Neuronal stem cell (in vitro differentiated cells): ENCODE measurements around the gene GPT2.
A peak's percentile ranks its signal among the peaks of the same experiment; 100 is the strongest.

Experiments
- DNase-seq: peaks from one replicate; pipeline ENCODE4 v3.0.0-alpha.2; 2013; ENCODE audit warnings: low spot score
- H2AFZ ChIP-seq: one replicate; pipeline ENCODE4 v1.6.1; 2013; ENCODE audit warnings: mild to moderate bottlenecking, low read length, inconsistent platforms
- H2AK5ac ChIP-seq: 2 replicates; pipeline ENCODE4 v1.6.1; 2013; ENCODE audit warnings: low read depth, mild to moderate bottlenecking, inconsistent platforms, low read length, moderate library complexity, mixed read lengths
- H2BK120ac ChIP-seq: 2 replicates; pipeline ENCODE4 v1.6.1; 2013; ENCODE audit warnings: low read depth, mild to moderate bottlenecking, inconsistent platforms, low read length, moderate library complexity, mixed read lengths
- H2BK12ac ChIP-seq: one replicate; pipeline ENCODE4 v1.6.1; 2013; ENCODE audit warnings: low read length, inconsistent platforms
- H2BK15ac ChIP-seq: 2 replicates; pipeline ENCODE4 v1.6.1; 2013; ENCODE audit warnings: mild to moderate bottlenecking, low read length, inconsistent platforms, mixed read lengths
- H2BK5ac ChIP-seq: one replicate; pipeline ENCODE4 v1.6.1; 2013; ENCODE audit warnings: inconsistent platforms, mild to moderate bottlenecking, low read length, moderate library complexity
- H3K14ac ChIP-seq: one replicate; pipeline ENCODE4 v1.6.1; 2013; ENCODE audit warnings: low read length, inconsistent platforms
- H3K18ac ChIP-seq: 2 replicates; pipeline ENCODE4 v1.6.1; 2013; ENCODE audit warnings: low read length, inconsistent platforms
- H3K23ac ChIP-seq: 2 replicates; pipeline ENCODE4 v1.6.1; 2013; ENCODE audit warnings: low read depth, mild to moderate bottlenecking, mixed read lengths, low read length, inconsistent platforms; ENCODE audit not compliant: poor library complexity
- H3K27ac ChIP-seq: replicated peaks from 3 replicates; pipeline ENCODE4 v1.5.1; 2013; ENCODE audit warnings: low read length, inconsistent platforms
- H3K27me3 ChIP-seq, 3 experiments: 2 replicates each; pipeline ENCODE4 v1.6.1; 2013; ENCODE audit warnings: low read length in 3 of 3, mild to moderate bottlenecking in 2 of 3, inconsistent platforms in 1 of 3, low read depth in 1 of 3, mixed read lengths in 1 of 3, moderate library complexity in 1 of 3; ENCODE audit not compliant: control insufficient read depth in 3 of 3, insufficient read depth in 3 of 3
- H3K36me3 ChIP-seq, 2 donors: replicated peaks in 1 of 2; 2 replicates each; pipeline ENCODE4 v1.6.1; 2013; ENCODE audit warnings: low read length in 2 of 2; ENCODE audit not compliant: control insufficient read depth in 2 of 2, insufficient read depth in 2 of 2
- H3K4ac ChIP-seq: 2 replicates; pipeline ENCODE4 v1.6.1; 2013; ENCODE audit warnings: inconsistent platforms, mild to moderate bottlenecking, low read length, moderate library complexity
- H3K4me1 ChIP-seq, 2 donors: 1 replicate in 1 of 2; 2 replicates in 1 of 2; pipeline ENCODE4 v1.6.1; 2013; ENCODE audit warnings: low read length in 2 of 2, low read depth in 1 of 2; ENCODE audit not compliant: control insufficient read depth in 2 of 2, insufficient read depth in 1 of 2
- H3K4me2 ChIP-seq: one replicate; pipeline ENCODE4 v1.6.1; 2013; ENCODE audit warnings: mild to moderate bottlenecking, low read length, inconsistent platforms; ENCODE audit not compliant: insufficient read depth, poor library complexity, severe bottlenecking
- H3K4me3 ChIP-seq, 2 donors: 2 replicates each; pipeline ENCODE4 v1.5.1; 2013; ENCODE audit warnings: low read length in 2 of 2, mild to moderate bottlenecking in 2 of 2, inconsistent platforms in 1 of 2, moderate library complexity in 1 of 2
- H3K79me1 ChIP-seq: one replicate; pipeline ENCODE4 v1.6.1; 2013; ENCODE audit warnings: low read depth, mild to moderate bottlenecking, inconsistent platforms, low read length, moderate library complexity
- H3K9ac ChIP-seq: one replicate; pipeline ENCODE4 v1.6.1; 2013; ENCODE audit warnings: mild to moderate bottlenecking, low read depth, low read length, inconsistent platforms; ENCODE audit not compliant: poor library complexity
- H3K9me3 ChIP-seq, 2 donors: replicated peaks in 1 of 2; 2 replicates each; pipeline versions ENCODE3 to v1.6.1; 2013; ENCODE audit warnings: low read length in 2 of 2, mild to moderate bottlenecking in 2 of 2, inconsistent platforms in 1 of 2, low read depth in 1 of 2, mixed read lengths in 1 of 2, moderate library complexity in 1 of 2; ENCODE audit not compliant: control insufficient read depth in 2 of 2, insufficient read depth in 1 of 2
- H4K8ac ChIP-seq: one replicate; pipeline ENCODE4 v1.6.1; 2013; ENCODE audit warnings: low read depth, mild to moderate bottlenecking, inconsistent platforms, low read length, moderate library complexity
- H4K91ac ChIP-seq: one replicate; pipeline ENCODE4 v1.6.1; 2013; ENCODE audit warnings: low read length, low read depth, mild to moderate bottlenecking, inconsistent platforms; ENCODE audit not compliant: poor library complexity
- WGBS, 2 donors: extraction: QIAGEN DNeasy Blood & Tissue Kit; methylation state at CpG; one replicate each; pipeline ENCODE4 v1.1.7; 2013; ENCODE audit warnings: missing lambda C conversion rate in 2 of 2, mixed read lengths in 1 of 2; ENCODE audit not compliant: insufficient read length in 2 of 2, insufficient replicate concordance in 1 of 2; ENCODE audit errors: extremely low coverage in 2 of 2; 5-methylcytosine and 5-hydroxymethylcytosine counted together

The GPT2 gene

GRCh38 chr16:46920402-46921068 lies 36.4 kb downstream of the GPT2 start:
- no peak overlapping the region for H3K27ac ChIP-seq
- peaks cover 0 to under 1% (median 0%) of the 10 kb centered on the region in 3 experiments for H3K27me3 ChIP-seq
- no peak overlapping the region for H3K9ac ChIP-seq
- peaks cover 0 to 18% of the 10 kb centered on the region in 2 donors for H3K4me1 ChIP-seq
- H2BK15ac ChIP-seq = no peak overlapping the region
- no peak overlapping the region for H3K23ac ChIP-seq
- no peak for DNase-seq
- H2BK120ac ChIP-seq = no peak overlapping the region
- H3K4ac ChIP-seq = no peak overlapping the region
- H3K18ac ChIP-seq = no peak overlapping the region
- H3K4me2 ChIP-seq = no peak overlapping the region
- H2BK12ac ChIP-seq = no peak overlapping the region
- no CpG with 5 or more reads among the region's 9 CpGs for WGBS, 2 donors
- no peak overlapping the region for H2AFZ ChIP-seq
- H4K91ac ChIP-seq = no peak overlapping the region
- H4K8ac ChIP-seq = no peak overlapping the region
- no peak overlapping the region for H2AK5ac ChIP-seq
- peaks cover under 1% of the 10 kb centered on the region for H3K79me1 ChIP-seq
- H3K9me3 ChIP-seq = peaks cover 0 to 4% of the 10 kb centered on the region in 2 donors
- peaks cover 51 to 95% of the 10 kb centered on the region in 2 donors for H3K36me3 ChIP-seq
- no peak overlapping the region for H2BK5ac ChIP-seq
- no peak overlapping the region for H3K4me3 ChIP-seq
- no peak overlapping the region for H3K14ac ChIP-seq

DNA sequence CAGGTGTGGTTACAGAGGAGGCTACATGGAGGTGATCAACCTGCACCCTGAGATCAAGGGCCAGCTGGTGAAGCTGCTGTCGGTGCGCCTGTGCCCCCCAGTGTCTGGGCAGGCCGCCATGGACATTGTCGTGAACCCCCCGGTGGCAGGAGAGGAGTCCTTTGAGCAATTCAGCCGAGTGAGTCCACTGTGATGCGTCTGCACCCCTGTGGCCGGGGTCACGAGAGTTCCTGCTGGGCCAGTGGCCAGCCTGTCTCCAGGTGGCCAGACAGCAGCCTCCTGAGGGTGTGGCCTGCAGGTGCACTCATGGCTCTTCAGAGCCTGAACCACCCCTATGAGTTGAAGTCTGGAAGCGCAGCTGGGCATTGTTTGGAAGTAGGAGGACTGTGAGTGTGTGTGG lies 38.1 kb downstream of the GPT2 start:
- Histone ChIP-seq H3K9me3 (peaks cover 0 to 2% of the 10 kb centered on the region in 2 donors), H3K4me2 (no peak overlapping the region), H4K91ac (no peak overlapping the region), H3K4ac (no peak overlapping the region), H2BK5ac (no peak overlapping the region), H2AFZ (no peak overlapping the region), H3K14ac (no peak overlapping the region), H3K9ac (no peak overlapping the region), H2AK5ac (no peak overlapping the region), H2BK120ac (no peak overlapping the region), H3K4me3 (no peak overlapping the region), H3K18ac (no peak overlapping the region), H3K4me1 (peaks cover 0 to 18% of the 10 kb centered on the region in 2 donors), H2BK12ac (no peak overlapping the region), H3K79me1 (no peaks in the 10 kb centered on the region), H3K36me3 (peaks cover 55 to 95% of the 10 kb centered on the region in 2 donors), H4K8ac (peak overlapping the region; percentile 87), H2BK15ac (no peak overlapping the region), H3K23ac (peak overlapping the region; percentile 25), H3K27ac (no peak overlapping the region), H3K27me3 (no peaks in the 10 kb centered on the region)
- DNase-seq = no peak
- WGBS, 2 donors = no CpG with 5 or more reads among the region's 10 CpGs

- Histone ChIP-seq H2AFZ (no peak overlapping the region), H3K9me3 (no peaks in the 10 kb centered on the region), H4K8ac (no peak overlapping the region), H3K4ac (no peak overlapping the region), H4K91ac (no peak overlapping the region), H3K27me3 (no peaks in the 10 kb centered on the region), H2BK15ac (no peak overlapping the region), H2AK5ac (no peak overlapping the region), H3K4me2 (no peak overlapping the region), H3K79me1 (no peaks in the 10 kb centered on the region), H3K36me3 (peaks cover 57 to 92% of the 10 kb centered on the region in 2 donors), H2BK5ac (no peak overlapping the region), H3K18ac (no peak overlapping the region), H3K23ac (no peak overlapping the region), H3K4me1 (peaks cover 0 to 10% of the 10 kb centered on the region in 2 donors), H3K9ac (peak overlapping the region; percentile 80), H2BK12ac (no peak overlapping the region), H3K27ac (no peak overlapping the region), H3K14ac (no peak overlapping the region), H3K4me3 (no peak overlapping the region), H2BK120ac (no peak overlapping the region)
- no peak for DNase-seq
- no CpG with 5 or more reads among the region's 19 CpGs for WGBS, 2 donors
Measured at GRCh38 chr16:46923513-46924295, 39.5 kb downstream of the GPT2 start.

- H3K27me3 ChIP-seq = no peaks in the 10 kb centered on the region
- H3K9ac ChIP-seq = no peak overlapping the region
- no peak overlapping the region for H4K8ac ChIP-seq
- no peak overlapping the region for H2BK15ac ChIP-seq
- peaks cover 60 to 92% of the 10 kb centered on the region in 2 donors for H3K36me3 ChIP-seq
- H2BK5ac ChIP-seq = no peak overlapping the region
- peak overlapping the region; percentile 77 for H4K91ac ChIP-seq
- no CpG with 5 or more reads among the region's 6 CpGs for WGBS, 2 donors
- no peak overlapping the region for H3K14ac ChIP-seq
- no peak overlapping the region for H3K4ac ChIP-seq
- H2AK5ac ChIP-seq = no peak overlapping the region
- H2AFZ ChIP-seq = no peak overlapping the region
- H2BK120ac ChIP-seq = no peak overlapping the region
- H3K79me1 ChIP-seq = no peaks in the 10 kb centered on the region
- H3K4me3 ChIP-seq = no peak overlapping the region
- no peak overlapping the region for H2BK12ac ChIP-seq
- no peak overlapping the region for H3K18ac ChIP-seq
- H3K4me1 ChIP-seq = peaks cover 0 to 4% of the 10 kb centered on the region in 2 donors
- no peak overlapping the region for H3K27ac ChIP-seq
- DNase-seq = no peak
- no peak overlapping the region for H3K4me2 ChIP-seq
- H3K9me3 ChIP-seq = no peaks in the 10 kb centered on the region
- H3K23ac ChIP-seq = no peak overlapping the region
Measured at GRCh38 chr16:46924402-46924801, 40.2 kb downstream of the GPT2 start.
